Chondrocyte (in vitro differentiated cells): ENCODE data around the gene CIB1. TPM values are rescaled to one million over a fixed set of nuclear protein-coding genes. Genes with fewer than 3 reads are reported as not detected.

Experiments used
- DNase-seq: peaks from one replicate; pipeline ENCODE4 v3.0.0; 2021; ENCODE audit warnings: mixed read lengths, low spot score
- H3K27ac Mint-ChIP-seq: one replicate; pipeline ENCODE4 v1.8.0; 2021; ENCODE audit warnings: mild to moderate bottlenecking, moderate library complexity, mixed read lengths; ENCODE audit not compliant: unreplicated experiment
- H3K27me3 Mint-ChIP-seq: 2 replicates; pipeline ENCODE4 v1.8.0; 2021; ENCODE audit warnings: low read depth, mixed read lengths
- H3K36me3 Mint-ChIP-seq: 2 replicates; pipeline ENCODE4 v1.8.0; 2021; ENCODE audit warnings: low read depth, mixed read lengths
- H3K4me1 Mint-ChIP-seq: 2 replicates; pipeline ENCODE4 v1.8.0; 2021; ENCODE audit warnings: low read depth, mild to moderate bottlenecking, mixed read lengths
- H3K4me3 Mint-ChIP-seq: one replicate; pipeline ENCODE4 v1.8.0; 2021; ENCODE audit warnings: mild to moderate bottlenecking, moderate library complexity, mixed read lengths; ENCODE audit not compliant: unreplicated experiment
- H3K9me3 Mint-ChIP-seq: 2 replicates; pipeline ENCODE4 v1.8.0; 2021; ENCODE audit warnings: low read depth, mixed read lengths
- total RNA-seq: library from RNA; stranded (reverse); gene quantifications from 3 replicates; pipeline ENCODE4 v1.2.1, GENCODE V29; 2021
- TF ChIP-seq, protein P1 (sequence below): fragments of 200-600 bp; sonication (generic); IDR thresholded peaks from 2 replicates; pipeline ENCODE4 v1.5.0; 2021; ENCODE audit warnings: antibody characterized with exemption, mild to moderate bottlenecking, moderate library complexity

Gene CIB1
- total RNA-seq, 1 donor from 2014 or later: 42.4 TPM

- Mint-ChIP-seq H3K27ac (no peak overlapping the region), H3K36me3 (no peaks in the 10 kb centered on the region), H3K4me3 (peak overlapping the region; percentile 49), H3K9me3 (no peaks in the 10 kb centered on the region), H3K4me1 (peaks cover 11% of the 10 kb centered on the region), H3K27me3 (peaks cover 4% of the 10 kb centered on the region)
- TF ChIP-seq, protein P1, sequence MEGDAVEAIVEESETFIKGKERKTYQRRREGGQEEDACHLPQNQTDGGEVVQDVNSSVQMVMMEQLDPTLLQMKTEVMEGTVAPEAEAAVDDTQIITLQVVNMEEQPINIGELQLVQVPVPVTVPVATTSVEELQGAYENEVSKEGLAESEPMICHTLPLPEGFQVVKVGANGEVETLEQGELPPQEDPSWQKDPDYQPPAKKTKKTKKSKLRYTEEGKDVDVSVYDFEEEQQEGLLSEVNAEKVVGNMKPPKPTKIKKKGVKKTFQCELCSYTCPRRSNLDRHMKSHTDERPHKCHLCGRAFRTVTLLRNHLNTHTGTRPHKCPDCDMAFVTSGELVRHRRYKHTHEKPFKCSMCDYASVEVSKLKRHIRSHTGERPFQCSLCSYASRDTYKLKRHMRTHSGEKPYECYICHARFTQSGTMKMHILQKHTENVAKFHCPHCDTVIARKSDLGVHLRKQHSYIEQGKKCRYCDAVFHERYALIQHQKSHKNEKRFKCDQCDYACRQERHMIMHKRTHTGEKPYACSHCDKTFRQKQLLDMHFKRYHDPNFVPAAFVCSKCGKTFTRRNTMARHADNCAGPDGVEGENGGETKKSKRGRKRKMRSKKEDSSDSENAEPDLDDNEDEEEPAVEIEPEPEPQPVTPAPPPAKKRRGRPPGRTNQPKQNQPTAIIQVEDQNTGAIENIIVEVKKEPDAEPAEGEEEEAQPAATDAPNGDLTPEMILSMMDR: no peak
- no peak for DNase-seq
Observed at GRCh38 chr15:90184119-90184785, 49.5 kb downstream of the CIB1 start.

- no peak for DNase-seq
- TF ChIP-seq, protein P1: no peak
- H3K27me3 Mint-ChIP-seq: peaks cover 9% of the 10 kb centered on the region
- no peaks in the 10 kb centered on the region for H3K9me3 Mint-ChIP-seq
- no peak overlapping the region for H3K4me3 Mint-ChIP-seq
- no peak overlapping the region for H3K27ac Mint-ChIP-seq
- H3K36me3 Mint-ChIP-seq: no peaks in the 10 kb centered on the region
- H3K4me1 Mint-ChIP-seq: peaks cover 11% of the 10 kb centered on the region
Observed at GRCh38 chr15:90181776-90182175, 52.0 kb downstream of the CIB1 start.

Other genes starting within 250 kb of the CIB1 start
- gene ZNF710, start 232.6 kb downstream of the CIB1 start, total RNA-seq: 6.7 to 14.4 TPM (median 12.9 TPM) in 3 replicates
- gene IDH2, start 131.5 kb downstream of the CIB1 start, total RNA-seq: 115 to 126 TPM (median 125 TPM) in 3 replicates
- 6.7 to 10.5 TPM (median 9.2 TPM) in 3 replicates for gene SEMA4B, start 32.6 kb downstream of the CIB1 start, total RNA-seq
- 4.8 to 5.8 TPM (median 5.5 TPM) in 3 replicates for gene GDPGP1, start 268 bp upstream of the CIB1 start, total RNA-seq
- gene TTLL13, start 15.6 kb upstream of the CIB1 start, total RNA-seq: 0.69 TPM in 1 of 3 replicates, not detected in the others
- gene NGRN, start 31.7 kb upstream of the CIB1 start, total RNA-seq: 87.3 to 116 TPM (median 94.0 TPM) in 3 replicates
- gene ZNF774, start 118.3 kb upstream of the CIB1 start, total RNA-seq: 3.2 to 4.8 TPM (median 3.3 TPM) in 3 replicates
- 206 to 214 TPM (median 209 TPM) in 3 replicates for gene IQGAP1, start 154.3 kb upstream of the CIB1 start, total RNA-seq